Endothelial cell of hepatic sinusoid (primary cell): ENCODE data around the gene TRAFD1.

Source experiments
- in situ Hi-C: cut with HindIII; loops from 2 replicates; pipeline ENCODE4 v1.10.0; 2017; ENCODE audit warnings: low sequenced_read_pairs

TRAFD1 gene

DNA sequence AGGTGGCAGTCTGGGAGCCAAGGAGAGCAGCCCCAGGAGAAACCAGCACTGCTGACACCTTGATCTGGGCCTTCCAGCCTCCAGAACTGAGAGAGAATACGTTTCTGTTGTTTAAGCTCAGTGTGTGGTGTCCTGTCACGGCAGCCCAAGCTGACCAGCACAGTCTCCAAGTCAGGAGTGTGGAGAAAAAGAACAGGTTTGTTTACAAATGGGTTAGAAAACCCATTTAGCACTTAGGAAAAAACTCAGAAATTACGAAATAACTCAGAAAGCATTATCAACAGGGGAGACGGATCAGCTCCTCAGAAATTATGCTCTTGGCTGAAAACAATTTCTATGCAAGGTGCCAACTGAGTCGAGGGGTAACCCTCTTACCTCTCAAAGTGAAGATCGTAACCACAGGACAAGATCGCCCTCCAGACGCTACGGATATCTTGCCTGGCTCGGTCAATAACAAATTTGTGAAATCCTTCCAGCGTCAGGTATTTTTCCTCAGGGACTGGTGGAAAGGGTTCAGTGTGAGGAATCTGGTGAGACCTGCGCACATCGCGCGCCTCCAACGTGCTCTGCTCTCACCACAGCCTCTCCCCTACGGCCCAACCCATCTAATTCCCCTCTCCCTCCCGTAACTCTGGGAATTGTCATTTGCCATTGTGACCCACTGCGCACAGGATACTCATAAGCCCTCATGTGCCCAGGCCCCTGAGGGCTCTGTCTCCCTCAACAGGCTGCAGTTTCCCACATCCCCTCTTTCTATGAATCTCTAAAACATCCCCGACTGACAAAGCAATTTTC is 50.2 kb downstream of the TRAFD1 start:
- in situ Hi-C loops: no loop called here

DNA sequence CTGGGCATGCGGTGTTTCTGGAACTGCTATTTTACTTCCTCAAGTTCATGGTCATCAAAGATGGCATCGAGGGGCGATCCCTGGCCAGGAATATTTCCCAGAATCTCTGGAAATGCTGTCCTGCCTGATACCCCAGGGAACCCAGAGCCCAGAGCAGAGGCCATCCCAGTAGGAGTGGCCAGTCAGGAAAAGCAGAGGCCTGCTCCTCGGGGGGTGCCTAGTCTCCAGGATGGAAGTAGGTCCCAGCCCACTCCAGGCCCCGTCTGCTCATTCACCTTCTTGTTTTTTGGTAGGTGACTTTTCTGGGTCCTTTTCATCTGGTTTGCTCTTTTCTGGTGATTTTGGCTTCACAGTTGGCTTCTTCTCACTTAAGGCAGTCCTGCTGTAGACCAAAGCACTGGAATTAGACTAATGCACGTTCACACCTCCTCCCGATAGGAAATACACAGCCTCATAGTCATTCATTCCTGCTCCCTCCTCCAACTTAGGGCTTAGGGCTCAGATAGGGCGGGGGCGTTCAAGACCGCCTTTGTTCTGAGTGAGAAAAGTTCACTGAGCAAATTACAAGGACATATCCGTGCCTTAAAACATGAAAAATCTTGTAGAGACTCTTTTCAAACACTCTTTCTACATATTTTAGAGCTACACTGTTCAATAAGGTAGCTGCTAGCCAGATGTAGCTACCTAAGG is 51.1 kb downstream of the TRAFD1 start:
- in situ Hi-C loops: no loop called here

DNA sequence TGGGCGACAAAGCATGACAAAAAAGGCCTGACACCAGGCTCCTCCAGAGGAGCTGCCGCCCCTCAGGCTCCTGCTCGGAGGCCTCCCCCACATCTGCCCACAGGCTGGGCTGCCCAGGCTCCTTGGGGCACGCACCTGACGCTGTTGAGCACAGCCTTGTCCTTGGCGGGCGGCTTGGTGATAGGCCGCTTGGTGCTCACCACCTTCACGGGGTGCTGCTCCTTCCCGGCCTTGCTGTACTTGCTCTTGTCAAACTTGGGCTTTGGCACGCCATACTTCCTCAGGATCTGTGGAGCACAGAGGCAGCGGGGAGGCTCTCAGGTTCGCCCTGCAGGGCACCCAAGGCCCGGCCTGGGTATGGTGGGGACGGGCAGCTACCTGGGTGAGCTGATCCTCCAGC is 53.4 kb downstream of the TRAFD1 start:
- in situ Hi-C loops: no loop called here

- in situ Hi-C loops: no loop called here
Observed at GRCh38 chr12:112179341-112179740, 54.0 kb downstream of the TRAFD1 start.

- in situ Hi-C loops: no loop called here
Observed at GRCh38 chr12:112179916-112180315, 54.6 kb downstream of the TRAFD1 start.

GRCh38 chr12:112180422-112180821 is 55.1 kb downstream of the TRAFD1 start:
- in situ Hi-C loops: no loop called here

GRCh38 chr12:112182499-112182898 is 57.1 kb downstream of the TRAFD1 start:
- in situ Hi-C loops: no loop called here

DNA sequence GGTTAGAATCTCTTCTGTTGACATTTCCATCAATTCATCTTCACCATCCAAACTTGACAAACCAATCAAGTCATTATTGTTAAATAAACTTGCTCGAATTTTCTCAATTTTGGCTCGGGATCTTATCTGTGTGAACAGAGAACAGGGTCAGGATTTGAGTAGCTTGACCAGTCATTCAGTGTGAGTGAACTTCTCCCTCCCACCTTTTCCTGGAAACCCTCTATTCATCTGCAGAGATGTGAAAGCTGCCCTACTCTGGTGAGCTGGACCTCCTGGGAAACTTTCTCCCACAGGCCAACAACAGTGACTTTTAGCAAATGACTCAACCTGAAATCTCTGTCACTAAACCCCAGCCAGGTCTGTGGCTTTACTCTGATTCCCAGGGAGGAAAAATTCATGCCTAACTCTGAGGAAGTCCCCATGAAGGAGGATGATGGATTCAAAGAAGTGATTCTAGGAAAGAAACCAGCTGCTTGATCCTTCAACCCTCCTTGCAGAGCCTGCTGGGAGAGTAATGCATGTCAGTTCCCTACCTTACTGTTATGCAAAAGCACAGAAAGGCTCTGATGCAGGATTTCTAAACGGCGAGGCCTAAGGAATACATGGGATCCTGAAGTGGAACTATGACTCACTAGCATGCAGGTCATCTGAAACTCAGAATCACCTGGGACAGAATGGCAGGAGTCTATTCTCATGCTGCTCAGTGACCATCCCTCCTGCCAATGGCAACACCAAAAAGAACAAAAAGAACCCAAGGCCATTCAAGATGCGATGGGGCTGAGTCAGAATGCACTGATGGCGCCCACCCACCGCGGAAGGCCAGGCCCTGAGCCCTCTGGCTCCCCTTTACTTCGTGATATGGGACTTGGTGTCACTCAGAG is 58.0 kb downstream of the TRAFD1 start:
- in situ Hi-C loops: no loop called here

- in situ Hi-C loops: no loop called here
Observed at GRCh38 chr12:112184056-112184887, 58.9 kb downstream of the TRAFD1 start.

GRCh38 chr12:112185093-112185923 is 59.9 kb downstream of the TRAFD1 start:
- in situ Hi-C loops: loop anchor here (5.0 kb wide), 1 partner anchor 43 kb away; no protein-coding TSS in a partner anchor

GRCh38 chr12:112188130-112188830 is 62.9 kb downstream of the TRAFD1 start:
- in situ Hi-C loops: loop anchor here (5.0 kb wide), 1 partner anchor 46 kb away; no protein-coding TSS in a partner anchor

- in situ Hi-C loops: no loop called here
Observed at GRCh38 chr12:112190231-112191025, 65.1 kb downstream of the TRAFD1 start.

GRCh38 chr12:112191201-112191600 is 65.8 kb downstream of the TRAFD1 start:
- in situ Hi-C loops: no loop called here

- in situ Hi-C loops: no loop called here
Observed at GRCh38 chr12:112191840-112192321, 66.5 kb downstream of the TRAFD1 start.

GRCh38 chr12:112192475-112192874 is 67.1 kb downstream of the TRAFD1 start:
- in situ Hi-C loops: no loop called here

DNA sequence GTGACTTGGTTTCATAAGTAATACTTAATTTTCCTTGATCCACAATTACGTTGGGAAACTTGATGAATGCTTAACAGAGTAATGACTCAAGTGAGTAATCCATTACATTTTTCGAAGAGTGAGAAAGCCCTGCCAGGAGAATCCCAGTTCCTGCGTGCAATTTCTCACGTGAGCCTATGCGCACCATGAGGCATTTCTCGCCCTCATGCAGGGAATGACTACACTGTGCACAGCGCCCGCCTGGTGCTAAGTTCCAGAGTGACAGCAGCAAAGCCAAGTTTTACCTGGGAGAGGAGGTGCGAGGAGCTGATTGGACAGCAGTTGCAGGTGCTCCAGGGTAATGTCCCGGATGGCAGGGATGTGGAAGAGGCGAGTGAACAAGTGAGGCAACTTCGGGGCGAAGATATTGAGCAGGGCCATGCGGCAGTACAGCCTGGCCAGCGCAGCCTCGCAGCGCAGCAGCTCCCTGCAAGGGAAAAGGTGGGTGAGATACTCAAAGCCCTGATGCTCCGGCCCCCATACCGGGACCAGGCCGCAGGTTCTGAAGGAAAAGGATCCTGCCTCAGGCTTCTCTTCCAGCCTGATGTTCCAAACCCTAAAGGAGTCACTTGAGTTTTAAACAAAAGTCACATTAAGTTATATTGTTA is 69.4 kb downstream of the TRAFD1 start:
- in situ Hi-C loops: loop anchor here (5.0 kb wide), 1 partner anchor 43 kb away; no protein-coding TSS in a partner anchor

- in situ Hi-C loops: loop anchor here (5.0 kb wide), 1 partner anchor 41 kb away; no protein-coding TSS in a partner anchor
Observed at GRCh38 chr12:112196196-112196875, 71.0 kb downstream of the TRAFD1 start.
